Lung (tissue), 12 donors: ENCODE data around the gene FOXE3. TPM values are rescaled to one million over a fixed set of nuclear protein-coding genes. Genes with fewer than 3 reads are reported as not detected.

Experiments
- ATAC-seq: fragments of 200-7000 bp; cut with Tn5 transposase; one replicate; pipeline ENCODE4 v1.9.1; 2020; ENCODE audit warnings: moderate number of reproducible peaks; ENCODE audit not compliant: insufficient read depth, low FRiP score
- DNase-seq, 3 donors: peaks; one replicate each; pipeline ENCODE4 v3.0.0-alpha.2; 2013 to 2017
- H3K27ac ChIP-seq, 2 donors: one replicate each; pipeline ENCODE4 v1.5.1; 2013; ENCODE audit warnings: mild to moderate bottlenecking in 2 of 2, moderate library complexity in 2 of 2, control low read depth in 1 of 2, inconsistent platforms in 1 of 2, low read depth in 1 of 2, low read length in 1 of 2
- H3K27me3 ChIP-seq, 3 donors: one replicate each; pipeline ENCODE4 v1.5.1; 2013; ENCODE audit warnings: low read length in 2 of 3; ENCODE audit not compliant: control insufficient read depth in 3 of 3, insufficient read depth in 3 of 3
- H3K36me3 ChIP-seq, 4 donors: one replicate each; pipeline ENCODE4 v1.5.1; 2013; ENCODE audit warnings: low read length in 4 of 4, mild to moderate bottlenecking in 1 of 4, moderate library complexity in 1 of 4; ENCODE audit not compliant: control insufficient read depth in 4 of 4, insufficient read depth in 4 of 4
- H3K4me1 ChIP-seq, 5 donors: one replicate each; pipeline ENCODE4 v1.5.1; 2013; ENCODE audit warnings: low read length in 5 of 5, mild to moderate bottlenecking in 2 of 5, moderate library complexity in 1 of 5; ENCODE audit not compliant: control insufficient read depth in 5 of 5, insufficient read depth in 5 of 5
- H3K4me3 ChIP-seq: one replicate; pipeline ENCODE4 v1.5.1; 2013; ENCODE audit warnings: mild to moderate bottlenecking, control low read depth, moderate library complexity
- H3K9ac ChIP-seq, 2 donors: one replicate each; pipeline ENCODE4 v1.5.1; 2013; ENCODE audit warnings: low read length in 2 of 2, control low read depth in 1 of 2; ENCODE audit not compliant: insufficient read depth in 1 of 2
- H3K9me3 ChIP-seq, 4 donors: one replicate each; pipeline ENCODE4 v1.5.1; 2013; ENCODE audit warnings: low read length in 3 of 4, mild to moderate bottlenecking in 1 of 4, moderate library complexity in 1 of 4; ENCODE audit not compliant: control insufficient read depth in 4 of 4, insufficient read depth in 3 of 4
- WGBS, 2 donors: extraction: QIAGEN DNeasy Blood & Tissue Kit; methylation state at CpG; one replicate each; pipeline ENCODE4 v1.1.7; 2013; 5-methylcytosine and 5-hydroxymethylcytosine counted together
- polyA plus RNA-seq, 2 donors: library from polyadenylated mRNA; stranded (reverse); fragments of 200-250 nt; gene quantifications; one replicate each; pipeline ENCODE4 v1.2.1, GENCODE V29; 2013
- total RNA-seq, 2 donors: library from RNA; depleted of rRNA in 1 of 2; stranded (reverse); fragments of >200 nt in 1 of 2; gene quantifications; one replicate each; pipeline ENCODE4 v1.2.1, GENCODE V29; 2014 to 2021
- TF ChIP-seq, protein P1 (sequence below): IDR thresholded peaks from 2 replicates; pipeline ENCODE4 v1.5.1; 2012; ENCODE audit warnings: mild to moderate bottlenecking; ENCODE audit errors: control extremely low read depth, extremely low read depth
- donor health status: control.
- donor health status: control.
- donor health status: Bipolar disorder and iron deficiency.
- donor health status: healthy.
- donor health status: DM: yes; HTN: yes; CAD: no.

FOXE3 gene
- total and polyA plus RNA-seq, 4 donors, result 0.01 TPM; not detected in 3

DNA sequence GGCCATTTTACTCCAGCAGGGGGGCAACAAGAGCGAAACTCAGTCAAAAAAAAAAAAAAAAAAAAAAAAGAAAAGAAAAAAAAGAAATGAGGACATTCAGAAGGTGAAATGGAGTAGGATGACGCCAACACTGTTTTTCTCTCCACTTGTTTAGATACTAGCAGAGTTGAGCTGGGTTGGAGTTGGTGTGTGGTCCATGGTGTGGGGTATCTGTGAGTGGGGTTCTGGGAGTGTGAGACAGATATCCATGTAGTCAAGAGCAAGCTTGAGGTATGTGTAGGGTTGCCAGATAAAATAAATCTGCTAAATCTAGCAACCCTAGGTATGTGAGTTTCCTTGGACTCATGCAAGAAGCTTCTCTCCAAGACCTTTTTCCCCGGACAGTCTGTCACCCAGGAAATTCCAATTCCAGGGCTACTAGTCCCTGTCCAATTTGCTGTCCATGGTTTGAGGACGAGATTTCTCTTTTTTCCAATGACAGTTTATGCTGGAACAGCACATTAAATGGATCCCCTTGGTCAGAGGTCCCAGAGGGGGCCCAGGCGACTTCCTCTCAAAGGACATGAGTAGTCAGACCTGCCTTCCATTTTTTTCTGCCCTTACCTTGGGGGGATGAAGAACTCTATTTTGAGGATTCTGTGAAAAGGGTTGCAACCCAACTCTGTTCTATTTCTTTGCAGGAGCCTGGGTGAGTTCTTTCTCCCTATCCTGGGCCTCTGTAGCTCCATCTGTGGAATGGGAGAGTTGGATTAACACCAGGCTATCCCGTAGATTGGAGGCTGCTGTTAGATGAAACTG, 19.6 kb downstream of the FOXE3 start:
- WGBS, 2 donors, result 66 to 82% methylated on average over 6 of the region's 6 CpGs
- Histone ChIP-seq H3K27me3 (peaks cover 2 to 64% (median 55%) of the 10 kb centered on the region in 3 donors), H3K27ac (no peak overlapping the region), H3K9ac (no peak overlapping the region), H3K36me3 (no peaks in the 10 kb centered on the region), H3K9me3 (peaks cover 0 to 2% (median 0%) of the 10 kb centered on the region in 4 donors), H3K4me3 (no peak overlapping the region), H3K4me1 (peaks cover 0 to 45% (median 9%) of the 10 kb centered on the region in 5 donors)
- TF ChIP-seq, protein P1, sequence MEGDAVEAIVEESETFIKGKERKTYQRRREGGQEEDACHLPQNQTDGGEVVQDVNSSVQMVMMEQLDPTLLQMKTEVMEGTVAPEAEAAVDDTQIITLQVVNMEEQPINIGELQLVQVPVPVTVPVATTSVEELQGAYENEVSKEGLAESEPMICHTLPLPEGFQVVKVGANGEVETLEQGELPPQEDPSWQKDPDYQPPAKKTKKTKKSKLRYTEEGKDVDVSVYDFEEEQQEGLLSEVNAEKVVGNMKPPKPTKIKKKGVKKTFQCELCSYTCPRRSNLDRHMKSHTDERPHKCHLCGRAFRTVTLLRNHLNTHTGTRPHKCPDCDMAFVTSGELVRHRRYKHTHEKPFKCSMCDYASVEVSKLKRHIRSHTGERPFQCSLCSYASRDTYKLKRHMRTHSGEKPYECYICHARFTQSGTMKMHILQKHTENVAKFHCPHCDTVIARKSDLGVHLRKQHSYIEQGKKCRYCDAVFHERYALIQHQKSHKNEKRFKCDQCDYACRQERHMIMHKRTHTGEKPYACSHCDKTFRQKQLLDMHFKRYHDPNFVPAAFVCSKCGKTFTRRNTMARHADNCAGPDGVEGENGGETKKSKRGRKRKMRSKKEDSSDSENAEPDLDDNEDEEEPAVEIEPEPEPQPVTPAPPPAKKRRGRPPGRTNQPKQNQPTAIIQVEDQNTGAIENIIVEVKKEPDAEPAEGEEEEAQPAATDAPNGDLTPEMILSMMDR, result no peak
- DNase-seq (no peak), ATAC-seq (no peak)

DNA sequence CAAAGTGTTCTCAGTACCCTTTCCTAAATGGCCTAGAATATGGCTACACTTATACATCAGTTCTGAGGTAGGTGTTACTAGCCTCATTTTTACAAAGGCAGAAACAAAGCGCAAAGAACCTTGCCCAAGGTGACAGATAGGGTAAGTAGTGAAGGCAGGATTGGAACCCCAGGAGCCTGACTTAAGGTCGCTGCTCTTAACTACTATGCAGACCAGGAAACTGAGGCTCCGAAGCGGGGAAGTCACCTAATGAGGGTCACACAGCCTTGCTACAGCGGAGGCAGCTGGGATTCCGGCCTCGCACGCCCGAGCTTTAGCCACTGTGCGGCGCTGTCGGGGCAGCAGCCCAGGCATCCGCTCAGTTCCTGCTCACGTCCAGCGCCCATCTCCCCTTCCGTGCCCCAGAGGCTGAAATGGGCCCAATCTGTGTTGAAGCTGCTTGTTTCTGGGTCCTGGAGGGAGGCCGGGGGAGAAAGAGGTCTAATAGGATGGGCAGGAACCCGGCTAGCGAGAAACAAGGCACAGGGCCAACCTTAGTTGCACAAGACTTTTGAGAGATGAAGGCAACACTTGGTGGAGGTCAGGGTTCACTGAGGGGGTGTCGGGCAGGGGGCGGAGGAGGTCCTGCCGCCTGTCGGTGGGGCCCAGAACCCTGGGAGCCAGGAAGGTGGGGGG, 20.4 kb downstream of the FOXE3 start:
- H3K27ac ChIP-seq, result no peak overlapping the region
- ATAC-seq (peak; percentile 49), DNase-seq (peak; percentile 82 to 88 (median 82))
- H3K4me1 ChIP-seq, result peaks cover 0 to 43% (median 8%) of the 10 kb centered on the region in 5 donors
- peaks cover 8 to 68% (median 60%) of the 10 kb centered on the region in 3 donors for H3K27me3 ChIP-seq
- H3K9ac ChIP-seq, result peak overlapping the region in 1 of 2 donors; percentile 61
- H3K36me3 ChIP-seq, result no peaks in the 10 kb centered on the region
- H3K9me3 ChIP-seq, result peaks cover 0 to 2% (median 0%) of the 10 kb centered on the region in 4 donors
- TF ChIP-seq, protein P1, result peak; percentile 77
- H3K4me3 ChIP-seq, result peak overlapping the region; percentile 56
- 4 to 6% methylated on average over 23 of the region's 23 CpGs for WGBS, 2 donors

DNA sequence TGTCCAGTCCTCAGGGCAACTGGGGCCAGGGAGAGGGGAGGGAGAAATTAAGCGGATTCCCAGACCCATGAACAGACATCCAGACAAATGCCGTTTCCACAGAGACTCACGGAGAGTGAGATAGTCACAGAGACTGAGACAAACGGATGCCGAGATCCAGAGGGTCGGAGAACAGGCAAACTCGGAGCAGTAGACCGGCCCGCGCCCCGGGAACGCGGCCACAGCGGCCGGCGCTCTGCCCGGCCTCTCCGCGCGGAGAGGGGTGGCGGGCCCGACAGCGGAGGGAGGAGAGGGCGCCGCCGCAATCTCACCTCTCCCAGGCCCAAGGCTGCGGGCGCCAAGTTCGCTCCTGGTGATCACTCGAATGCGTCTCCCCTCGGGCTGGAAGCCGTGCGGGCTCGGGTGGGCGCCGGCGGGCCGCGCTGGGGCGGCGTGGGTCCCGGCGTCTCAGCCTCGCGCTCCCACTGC, 20.9 kb downstream of the FOXE3 start:
- H3K27me3 ChIP-seq, result peaks cover 8 to 68% (median 63%) of the 10 kb centered on the region in 3 donors
- WGBS, 2 donors, result 0 to 1% methylated on average over 27 to 46 of the region's 46 CpGs

More for the DNA sequence above, 20.9 kb downstream of the FOXE3 start:
- TF ChIP-seq, protein P1, result no peak
- peak overlapping the region in 1 of 2 donors; percentile 61 for H3K9ac ChIP-seq
- H3K4me1 ChIP-seq, result peaks cover 0 to 39% (median 5%) of the 10 kb centered on the region in 5 donors
- DNase-seq (no peak), ATAC-seq (peak; percentile 7)
- peaks cover 0 to 2% (median 0%) of the 10 kb centered on the region in 4 donors for H3K9me3 ChIP-seq
- peak overlapping the region; percentile 56 for H3K4me3 ChIP-seq
- peak overlapping the region in 1 of 2 donors; percentile 52 for H3K27ac ChIP-seq
- H3K36me3 ChIP-seq, result no peaks in the 10 kb centered on the region
